GM21717 (cell line): ENCODE results near the gene WFDC13.
"Not testable (repeated sequence)": the region's sequence is repeated elsewhere in the genome, so short reads cannot be mapped to it uniquely, and the experiment has no call there.

Source experiments
- ATAC-seq: cut with Tn5 transposase; IDR thresholded peaks from one replicate; pipeline ENCODE4 v1.9.1; 2021; ENCODE audit warnings: mild to moderate bottlenecking, moderate library complexity; ENCODE audit not compliant: unreplicated experiment

WFDC13 gene

DNA sequence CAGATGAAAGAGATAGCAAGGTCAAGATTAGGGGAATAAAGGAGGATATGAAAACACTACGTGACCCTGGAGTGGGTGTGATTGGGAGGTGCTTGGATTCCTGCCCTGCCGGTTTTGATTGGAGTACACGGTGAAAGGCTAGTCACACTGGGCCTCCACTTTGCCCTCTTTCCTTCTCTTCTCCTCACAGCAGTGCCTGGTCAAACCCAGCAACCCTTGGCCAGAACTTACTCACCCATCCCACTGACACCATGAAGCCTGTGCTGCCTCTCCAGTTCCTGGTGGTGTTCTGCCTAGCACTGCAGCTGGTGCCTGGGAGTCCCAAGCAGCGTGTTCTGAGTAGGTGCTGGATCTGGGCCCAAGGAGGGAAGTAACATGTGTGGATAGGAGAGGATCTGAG lies at the start of gene WFDC13:
TSS of gene WFDC13 (plus strand) at position 166 of the 400 bp plus-strand sequence. CDS start at position 252, 86 bp downstream.
- no peak for ATAC-seq

DNA sequence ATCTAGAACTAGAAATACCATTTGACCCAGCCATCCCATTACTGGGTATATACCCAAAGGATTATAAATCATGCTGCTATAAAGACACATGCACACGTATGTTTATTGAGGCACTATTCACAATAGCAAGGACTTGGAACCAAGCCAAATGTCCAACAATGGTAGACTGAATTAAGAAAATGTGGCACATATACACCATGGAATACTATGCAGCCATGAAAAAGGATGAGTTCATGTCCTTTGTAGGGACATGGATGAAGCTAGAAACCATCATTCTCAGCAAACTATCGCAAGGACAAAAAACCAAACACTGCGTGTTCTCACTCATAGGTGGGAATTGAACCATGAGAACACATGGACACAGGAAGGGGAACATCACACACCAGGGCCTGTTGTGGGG lies 44.8 kb upstream of the WFDC13 start:
- ATAC-seq = not testable (repeated sequence)

DNA sequence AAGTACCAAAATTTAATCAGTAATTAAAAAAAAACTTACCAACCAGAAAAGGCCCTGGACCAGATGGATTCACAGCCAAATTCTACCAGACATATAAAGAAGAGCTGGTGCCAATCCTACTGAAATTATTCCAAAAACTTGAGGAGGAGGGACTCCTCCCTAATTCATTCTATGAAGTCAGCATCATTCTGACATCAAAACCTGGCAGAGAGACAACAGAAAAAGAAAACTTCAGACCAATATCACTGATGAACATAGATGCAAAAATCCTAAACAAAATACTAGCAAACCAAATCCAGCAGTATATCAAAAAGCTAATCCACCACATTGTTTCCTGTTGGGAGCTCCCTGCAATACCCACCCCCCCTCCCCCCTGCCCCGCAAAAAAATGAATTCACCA lies 31.7 kb upstream of the WFDC13 start, which contains the start of gene WFDC11:
TSS of gene WFDC11 (minus strand) at position 101 of the 400 bp plus-strand sequence. CDS start 19,639 bp downstream, outside the sequence.
- ATAC-seq = no peak

GRCh38 chr20:45672765-45673164 lies 29.1 kb upstream of the WFDC13 start:
- ATAC-seq = no peak

- ATAC-seq = no peak
Measured at GRCh38 chr20:45679650-45680049, 22.2 kb upstream of the WFDC13 start.

DNA sequence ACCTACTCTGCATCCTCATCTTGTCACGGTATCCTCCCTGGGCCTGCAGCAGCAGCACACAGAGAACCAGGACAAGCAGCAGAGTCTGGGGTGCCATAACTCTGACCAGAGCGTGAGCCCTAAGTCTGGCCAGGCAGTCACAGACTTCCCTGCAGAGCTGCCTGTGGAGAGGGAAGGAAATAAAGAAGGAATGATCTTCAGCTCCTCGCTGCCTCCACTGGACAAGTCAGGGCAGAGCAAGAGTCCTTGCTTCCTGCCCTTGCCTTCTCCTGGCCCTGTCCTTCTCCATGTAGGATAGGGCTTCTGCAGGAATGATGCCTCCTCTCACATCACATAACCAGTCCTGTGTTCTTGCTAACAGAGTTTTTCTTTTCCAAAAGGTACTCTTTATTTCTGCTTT lies 15.9 kb upstream of the WFDC13 start:
- ATAC-seq = no peak

DNA sequence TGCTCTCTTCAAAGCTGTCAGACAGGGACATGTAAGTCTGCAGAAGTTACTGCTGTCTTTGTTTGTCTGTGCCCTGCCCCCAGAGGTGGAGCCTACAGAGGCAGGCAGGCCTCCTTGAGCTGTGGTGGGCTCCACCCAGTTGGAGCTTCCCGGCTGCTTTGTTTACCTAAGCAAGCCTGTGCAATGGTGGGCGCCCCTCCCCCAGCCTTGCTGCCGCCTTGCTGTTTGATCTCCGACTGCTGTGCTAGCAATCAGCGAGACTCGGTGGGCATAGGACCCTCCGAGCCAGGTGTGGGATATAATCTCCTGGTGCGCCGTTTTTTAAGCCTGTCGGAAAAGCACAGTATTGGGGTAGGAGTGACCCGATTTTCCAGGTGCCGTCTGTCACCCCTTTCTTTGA lies 8.5 kb upstream of the WFDC13 start:
- not testable (repeated sequence) for ATAC-seq

DNA sequence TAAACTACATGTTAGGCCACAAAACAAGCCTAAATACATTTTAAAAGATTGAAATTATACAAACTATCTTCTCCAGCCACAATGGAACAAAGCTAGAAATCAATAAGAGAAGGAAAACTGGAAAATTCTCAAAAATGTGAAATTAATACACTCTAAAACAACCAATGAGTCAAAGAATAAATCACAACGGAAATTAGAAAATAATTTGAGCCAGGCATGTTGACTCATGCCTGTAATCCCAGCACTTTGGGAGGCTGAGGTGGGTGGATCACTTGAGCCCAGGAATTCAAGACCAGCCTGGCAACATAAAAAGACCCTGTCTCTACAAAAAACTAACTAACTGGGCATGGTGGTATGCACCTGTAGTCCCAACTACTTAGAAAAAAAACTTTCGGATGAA lies 6.3 kb upstream of the WFDC13 start:
- no peak for ATAC-seq

- ATAC-seq = no peak
Measured at GRCh38 chr20:45701104-45701503, 734 bp upstream of the WFDC13 start.

DNA sequence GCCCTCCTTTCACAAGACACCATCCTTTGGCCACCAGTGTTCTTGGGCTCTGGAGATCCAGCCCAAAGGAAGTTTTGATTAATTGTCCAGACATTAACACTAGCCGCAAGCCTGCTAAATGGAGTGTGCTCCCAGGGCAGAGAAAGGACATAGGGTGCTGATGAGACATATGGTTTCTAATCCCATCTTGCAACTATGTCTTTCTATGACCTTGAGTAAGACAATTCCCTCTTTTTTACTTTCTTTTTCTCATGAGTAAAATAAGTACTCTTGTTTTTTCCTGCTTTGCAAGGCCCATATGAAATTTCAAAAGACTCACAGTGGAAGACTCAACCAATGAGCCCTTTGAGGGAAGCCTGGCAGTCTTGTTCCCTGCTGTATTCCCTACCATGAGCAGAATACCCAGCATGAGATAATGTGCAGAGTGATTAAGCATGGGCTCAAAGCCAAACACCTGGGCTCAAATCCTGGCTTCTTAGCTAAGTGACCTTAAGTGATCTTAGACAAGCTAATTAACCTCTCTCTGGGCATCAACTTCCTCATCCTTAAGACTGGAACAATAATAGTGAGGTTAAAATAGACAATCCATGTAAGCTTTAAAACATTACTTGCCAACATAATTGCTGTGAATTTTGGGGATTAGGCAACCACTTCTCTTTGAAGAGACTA lies 3.3 kb downstream of the WFDC13 start, which contains the start of gene WFDC10B:
TSS of gene WFDC10B (minus strand) at position 51 of the 669 bp plus-strand sequence. CDS start 19,027 bp downstream, outside the sequence.
- no peak for ATAC-seq

- not testable (repeated sequence) for ATAC-seq
Measured at GRCh38 chr20:45716141-45716688, 14.4 kb downstream of the WFDC13 start.

GRCh38 chr20:45722047-45722446 lies 20.2 kb downstream of the WFDC13 start, which contains the start of gene SPINT4:
TSS of gene SPINT4 (plus strand) at chr20:45722347. CDS start at chr20:45722368, 21 bp downstream.
- no peak for ATAC-seq

- no peak for ATAC-seq
Measured at GRCh38 chr20:45725134-45725533, 23.3 kb downstream of the WFDC13 start.

DNA sequence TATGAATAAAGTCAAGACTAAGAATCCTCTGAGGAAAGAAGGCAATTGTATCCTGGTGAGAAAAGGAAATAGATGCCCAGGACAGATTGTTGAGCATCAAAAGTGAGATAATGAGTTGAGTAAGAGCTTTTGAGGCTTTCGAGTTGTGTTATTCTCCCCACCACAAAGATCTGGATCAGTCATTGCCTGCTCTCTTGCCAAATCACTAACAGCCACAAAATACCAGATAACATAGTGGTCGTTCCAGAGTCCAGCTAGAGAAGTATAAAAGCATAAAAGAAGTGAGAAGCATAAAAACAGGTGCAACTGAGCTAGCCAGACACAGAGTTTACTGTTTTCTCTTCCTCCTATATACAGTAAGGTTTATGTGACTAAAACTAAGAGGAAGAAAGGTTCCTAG lies 25.2 kb downstream of the WFDC13 start:
- no peak for ATAC-seq

DNA sequence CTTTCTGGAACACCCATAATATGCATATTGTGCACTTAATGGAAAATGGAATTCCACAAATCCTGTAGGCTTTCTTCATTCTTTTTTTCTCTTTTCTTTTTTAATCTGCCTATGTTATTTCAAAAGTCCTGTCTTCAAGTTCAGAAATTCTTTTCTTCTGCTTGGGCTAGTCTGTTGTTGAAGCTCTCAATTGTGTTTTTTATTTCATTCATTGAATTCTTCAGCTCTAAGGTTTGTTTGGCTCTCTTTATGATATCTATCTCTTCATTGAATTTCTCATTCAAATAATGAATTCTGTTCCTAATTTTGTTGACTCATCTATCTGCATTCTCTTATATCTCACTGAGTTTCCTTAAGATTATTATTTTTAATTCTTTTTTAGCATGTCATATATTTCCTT lies 30.4 kb downstream of the WFDC13 start:
- no peak for ATAC-seq

GRCh38 chr20:45735552-45735951 lies 33.7 kb downstream of the WFDC13 start:
- no peak for ATAC-seq

GRCh38 chr20:45735988-45736387 lies 34.1 kb downstream of the WFDC13 start:
- no peak for ATAC-seq

GRCh38 chr20:45742596-45742995 lies 40.8 kb downstream of the WFDC13 start:
- no peak for ATAC-seq

DNA sequence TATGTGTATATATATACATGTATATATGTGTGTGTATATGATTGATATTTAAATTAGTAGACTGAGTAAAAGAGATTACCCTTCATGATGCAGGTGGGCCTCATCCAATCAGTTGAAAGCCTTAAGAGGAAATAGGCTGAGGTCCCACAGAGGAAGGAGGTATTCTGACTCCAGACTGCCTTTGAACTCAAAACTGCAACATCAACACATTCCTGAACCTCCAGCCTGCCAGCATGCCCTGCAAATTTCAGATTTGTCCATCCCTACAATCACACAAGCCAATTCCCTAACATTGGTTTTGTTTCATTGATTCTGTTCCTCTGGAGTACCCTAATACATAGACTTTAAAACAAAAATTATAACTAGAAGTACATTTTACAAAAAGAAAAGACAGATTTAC lies 43.2 kb downstream of the WFDC13 start:
- no peak for ATAC-seq

- ATAC-seq = no peak
Measured at GRCh38 chr20:45751721-45752120, 49.9 kb downstream of the WFDC13 start.

GRCh38 chr20:45752746-45753145 lies 50.9 kb downstream of the WFDC13 start:
- ATAC-seq = peak; percentile 55

DNA sequence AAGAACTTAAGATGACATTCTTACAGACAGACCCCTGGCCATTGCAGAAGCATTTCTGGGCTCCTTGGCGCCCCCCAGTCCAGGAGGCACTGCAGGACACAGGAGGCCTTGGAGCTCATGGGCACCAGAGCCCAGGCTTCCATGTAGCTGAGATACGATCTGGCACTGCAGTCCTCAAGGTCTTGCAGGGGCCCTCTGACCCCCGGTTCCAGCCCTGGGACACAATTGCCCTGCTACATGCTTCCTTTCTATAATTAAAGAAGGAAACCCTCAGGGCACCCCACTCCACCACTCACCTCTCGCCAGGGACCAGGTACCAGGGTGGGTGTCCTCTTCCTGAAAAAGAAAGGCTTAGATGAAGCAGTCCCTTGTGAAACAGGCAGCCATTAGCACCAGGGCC lies 56.3 kb downstream of the WFDC13 start:
- ATAC-seq = no peak
